Measurements from ENCODE around the gene MMP7.

Gene MMP7

DNA sequence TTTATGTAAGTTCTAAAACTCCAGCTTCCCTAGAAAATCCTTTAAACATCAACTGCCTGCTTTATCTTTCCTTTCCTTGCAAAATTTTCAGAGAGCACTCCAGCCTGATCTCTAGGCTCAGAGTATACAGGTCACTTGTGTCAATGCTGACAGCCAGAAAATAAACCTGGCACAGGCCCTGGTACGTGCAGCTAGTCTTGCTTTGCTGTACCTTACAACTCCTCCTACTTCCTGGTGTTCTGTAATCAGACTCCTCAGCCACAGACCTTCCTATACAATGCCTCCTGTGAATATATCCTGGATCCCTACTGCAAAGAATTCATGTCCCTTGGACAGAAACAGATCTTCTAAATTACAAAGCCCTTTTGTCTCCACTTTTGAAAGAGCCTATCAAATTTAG, 53.7 kb downstream of the MMP7 start:
- DNase-seq (ENCODE audit: low read depth), result no peak
- TF ChIP-seq, protein P1, sequence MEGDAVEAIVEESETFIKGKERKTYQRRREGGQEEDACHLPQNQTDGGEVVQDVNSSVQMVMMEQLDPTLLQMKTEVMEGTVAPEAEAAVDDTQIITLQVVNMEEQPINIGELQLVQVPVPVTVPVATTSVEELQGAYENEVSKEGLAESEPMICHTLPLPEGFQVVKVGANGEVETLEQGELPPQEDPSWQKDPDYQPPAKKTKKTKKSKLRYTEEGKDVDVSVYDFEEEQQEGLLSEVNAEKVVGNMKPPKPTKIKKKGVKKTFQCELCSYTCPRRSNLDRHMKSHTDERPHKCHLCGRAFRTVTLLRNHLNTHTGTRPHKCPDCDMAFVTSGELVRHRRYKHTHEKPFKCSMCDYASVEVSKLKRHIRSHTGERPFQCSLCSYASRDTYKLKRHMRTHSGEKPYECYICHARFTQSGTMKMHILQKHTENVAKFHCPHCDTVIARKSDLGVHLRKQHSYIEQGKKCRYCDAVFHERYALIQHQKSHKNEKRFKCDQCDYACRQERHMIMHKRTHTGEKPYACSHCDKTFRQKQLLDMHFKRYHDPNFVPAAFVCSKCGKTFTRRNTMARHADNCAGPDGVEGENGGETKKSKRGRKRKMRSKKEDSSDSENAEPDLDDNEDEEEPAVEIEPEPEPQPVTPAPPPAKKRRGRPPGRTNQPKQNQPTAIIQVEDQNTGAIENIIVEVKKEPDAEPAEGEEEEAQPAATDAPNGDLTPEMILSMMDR (IDR thresholded peaks at IDR 0.05; ENCODE audit: control insufficient read depth, insufficient read depth, low read depth, low read length, missing control alignments), result no peak
- no peak overlapping the region for H3K4me3 ChIP-seq (ENCODE audit: control insufficient read depth, low read depth, low read length)

DNA sequence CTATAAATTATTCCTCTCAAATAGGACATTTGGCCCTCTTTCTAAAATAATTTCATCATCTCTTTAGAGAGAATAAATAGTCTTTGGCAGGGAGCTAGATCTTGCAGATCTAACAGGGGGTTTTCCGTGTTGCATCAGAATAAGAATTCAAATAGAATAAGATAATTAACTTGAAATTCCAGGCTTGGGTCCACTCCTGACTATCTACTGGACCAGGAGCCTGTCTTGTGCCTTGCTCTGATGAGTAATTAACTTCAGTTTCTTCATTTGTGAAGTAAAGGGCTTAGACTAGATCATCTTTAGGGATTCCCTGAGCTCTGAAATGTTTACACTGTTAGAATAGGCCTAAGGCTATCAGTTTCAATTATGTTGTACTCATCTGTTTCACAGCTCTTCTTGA, 54.5 kb downstream of the MMP7 start:
- no peak for DNase-seq (ENCODE audit: low read depth)
- TF ChIP-seq, protein P1 (IDR thresholded peaks at IDR 0.05; ENCODE audit: control insufficient read depth, insufficient read depth, low read depth, low read length, missing control alignments), result no peak
- no peak overlapping the region for H3K4me3 ChIP-seq (ENCODE audit: control insufficient read depth, low read depth, low read length)

DNA sequence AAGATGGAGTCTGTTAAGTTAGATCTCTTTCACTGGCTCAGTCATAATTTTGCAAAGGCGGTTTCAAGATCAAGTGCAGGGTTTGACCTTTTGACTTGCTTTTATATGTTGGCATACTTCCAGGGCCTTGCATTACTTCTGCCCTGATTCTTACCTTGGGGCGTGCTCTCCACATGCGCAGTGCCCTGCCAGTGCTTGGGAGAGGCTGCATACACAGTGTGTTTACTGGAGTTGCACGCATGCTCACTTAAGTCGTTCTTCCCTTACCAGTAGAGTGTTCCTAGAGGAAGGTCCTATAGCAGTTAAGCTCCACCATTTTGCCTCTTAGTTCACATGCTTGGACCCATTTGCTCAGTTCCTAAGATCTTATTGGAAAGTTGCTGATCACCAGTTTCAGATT, 57.0 kb downstream of the MMP7 start:
- TF ChIP-seq, protein P1 (IDR thresholded peaks at IDR 0.05; ENCODE audit: control insufficient read depth, insufficient read depth, low read depth, low read length, missing control alignments), result no peak
- no peak for DNase-seq (ENCODE audit: low read depth)
- no peak overlapping the region for H3K4me3 ChIP-seq (ENCODE audit: control insufficient read depth, low read depth, low read length)

DNA sequence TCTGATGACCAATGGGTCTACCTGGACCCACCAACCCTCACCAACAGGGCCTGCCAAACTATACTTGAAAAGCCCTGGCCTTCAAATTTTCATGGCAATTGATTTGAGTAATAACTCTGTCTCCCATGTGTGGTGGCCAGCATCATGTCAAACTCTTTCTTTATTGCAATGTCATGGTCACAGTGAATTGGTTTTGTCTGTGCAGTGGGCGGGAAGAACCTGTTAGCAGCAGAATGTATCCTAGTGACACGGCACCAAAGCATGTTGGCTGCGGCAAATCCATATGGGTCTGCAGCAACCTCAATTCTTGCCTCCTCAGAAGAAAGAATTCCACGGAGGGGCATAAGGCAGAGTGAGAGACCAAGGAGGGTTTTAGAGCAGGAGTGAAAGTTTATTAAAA, 58.4 kb downstream of the MMP7 start:
- TF ChIP-seq, protein P1 (IDR thresholded peaks at IDR 0.05; ENCODE audit: control insufficient read depth, insufficient read depth, low read depth, low read length, missing control alignments), result no peak
- no peak for DNase-seq (ENCODE audit: low read depth)
- H3K4me3 ChIP-seq (ENCODE audit: control insufficient read depth, low read depth, low read length), result no peak overlapping the region

DNA sequence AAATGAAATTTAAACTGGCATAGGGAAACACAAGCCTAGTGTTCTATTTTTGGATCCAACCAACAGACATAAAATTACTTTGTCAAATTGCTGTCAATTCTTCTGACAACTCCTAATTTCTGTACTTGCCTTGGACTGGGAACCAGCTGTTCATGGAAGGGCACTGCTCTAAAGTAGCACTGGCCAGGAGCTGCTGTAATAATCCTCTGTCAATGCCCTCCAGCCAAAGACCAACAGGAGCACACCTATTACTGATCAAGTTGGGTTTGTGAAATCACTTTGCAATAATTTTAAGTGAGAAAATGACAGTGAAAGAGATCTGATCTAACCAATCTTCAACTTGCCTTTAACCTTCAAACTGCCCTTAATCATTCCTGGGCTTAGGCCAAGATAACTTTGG, 59.1 kb downstream of the MMP7 start:
- TF ChIP-seq, protein P1 (IDR thresholded peaks at IDR 0.05; ENCODE audit: control insufficient read depth, insufficient read depth, low read depth, low read length, missing control alignments), result no peak
- no peak overlapping the region for H3K4me3 ChIP-seq (ENCODE audit: control insufficient read depth, low read depth, low read length)
- no peak for DNase-seq (ENCODE audit: low read depth)
